HG02642 (cell line): Measurements from ENCODE around the gene UNC119B.

Experiments used
- ATAC-seq: cut with Tn5 transposase; IDR thresholded peaks from one replicate; pipeline ENCODE4 v1.9.1; 2021; ENCODE audit warnings: mild to moderate bottlenecking; ENCODE audit not compliant: unreplicated experiment, poor library complexity

UNC119B gene

GRCh38 chr12:120738252-120739030, 28.2 kb downstream of the UNC119B start:
- ATAC-seq, result no peak

GRCh38 chr12:120739031-120739762, 28.9 kb downstream of the UNC119B start:
- no peak for ATAC-seq

- ATAC-seq, result no peak
Measured at GRCh38 chr12:120739821-120740613, 29.8 kb downstream of the UNC119B start.

- ATAC-seq, result no peak
Measured at GRCh38 chr12:120740871-120741270, 30.6 kb downstream of the UNC119B start.

GRCh38 chr12:120741476-120742421, 31.5 kb downstream of the UNC119B start:
- no peak for ATAC-seq

- no peak for ATAC-seq
Measured at GRCh38 chr12:120744922-120745493, 34.8 kb downstream of the UNC119B start.

GRCh38 chr12:120748242-120748641, 38.0 kb downstream of the UNC119B start:
- ATAC-seq, result no peak

- no peak for ATAC-seq
Measured at GRCh38 chr12:120749256-120749655, 39.0 kb downstream of the UNC119B start.

- no peak for ATAC-seq
Measured at GRCh38 chr12:120750806-120751205, 40.5 kb downstream of the UNC119B start.

- no peak for ATAC-seq
Measured at GRCh38 chr12:120751389-120751788, 41.1 kb downstream of the UNC119B start.

GRCh38 chr12:120754792-120755191, 44.5 kb downstream of the UNC119B start:
- no peak for ATAC-seq

- ATAC-seq, result no peak
Measured at GRCh38 chr12:120755269-120755668, 45.0 kb downstream of the UNC119B start.

- ATAC-seq, result no peak
Measured at GRCh38 chr12:120757226-120757742, 47.0 kb downstream of the UNC119B start.

GRCh38 chr12:120757949-120758348, 47.7 kb downstream of the UNC119B start:
- ATAC-seq, result no peak

- no peak for ATAC-seq
Measured at GRCh38 chr12:120758798-120759590, 48.7 kb downstream of the UNC119B start.

- ATAC-seq, result no peak
Measured at GRCh38 chr12:120759591-120760348, 49.5 kb downstream of the UNC119B start.

GRCh38 chr12:120760349-120761254, 50.3 kb downstream of the UNC119B start:
- no peak for ATAC-seq
